Spinal cord (tissue), 4 donors: ENCODE measurements around the gene ALG8. TPM values are rescaled to one million over a fixed set of nuclear protein-coding genes. Genes with fewer than 3 reads are reported as not detected.

ENCODE experiments used
- polyA plus RNA-seq, 2 donors: library from polyadenylated mRNA; unstranded; fragments of 120-200 nt; gene quantifications; one replicate each; pipeline ENCODE4 v1.2.1, GENCODE V29; 2013; ENCODE audit not compliant: insufficient read length in 2 of 2
- small RNA-seq: library from RNA; depleted of rRNA; stranded (forward); fragments of <200 nt; gene quantifications from one replicate; pipeline ENCODE3, GENCODE V24; 2014; ENCODE audit warnings: low replicate concordance
- total RNA-seq, 2 donors: library from RNA; depleted of rRNA in 1 of 2; stranded (reverse); fragments of 120-200 nt in 1 of 2; fragments of >200 nt in 1 of 2; gene quantifications; one replicate each; pipeline versions ENCODE4 v1.2.3 to v1.2.4, GENCODE V29; 2013 to 2014

The ALG8 gene
- total and polyA plus RNA-seq, 4 donors: 38.0 to 55.7 (median 45.6) TPM

Small RNA genes within 50 kb of the gene (small RNA-seq; reads per million reads assigned to genes)
- gene RNU6-126P: not detected

Other genes starting within 250 kb of the ALG8 start
- 10 to 100 TPM; 31.9 to 42.3 TPM for gene INTS4, start 145.0 kb downstream of the ALG8 start, total RNA-seq
- 10 to 100 TPM; 25.3 to 27.5 TPM for gene INTS4, start 145.0 kb downstream of the ALG8 start, polyA plus RNA-seq
- gene KCTD14, start 116.3 kb downstream of the ALG8 start, total RNA-seq: 1 to 10 TPM; 3.1 to 6.4 TPM
- gene KCTD14, start 116.3 kb downstream of the ALG8 start, polyA plus RNA-seq: 1 to 10 TPM; 1.8 to 3.2 TPM
- gene THRSP, start 75.8 kb downstream of the ALG8 start, total RNA-seq: under 1 TPM; 0.11 to 0.20 TPM
- gene THRSP, start 75.8 kb downstream of the ALG8 start, polyA plus RNA-seq: under 1 TPM; 0.29 to 0.41 TPM
- 100 to 1,000 TPM in 1 of 2 donors, 10 to 100 TPM in 1; 82.2 to 257 TPM for gene NDUFC2, start 59.8 kb downstream of the ALG8 start, total RNA-seq
- gene NDUFC2, start 59.8 kb downstream of the ALG8 start, polyA plus RNA-seq: 100 to 1,000 TPM; 263 to 275 TPM
- gene KCTD21, start 49.0 kb upstream of the ALG8 start, total RNA-seq: 10 to 100 TPM in 1 of 2 donors, 1 to 10 TPM in 1; 7.6 to 13.8 TPM
- gene KCTD21, start 49.0 kb upstream of the ALG8 start, polyA plus RNA-seq: 10 to 100 TPM; 15.3 to 17.6 TPM
- 1 to 10 TPM; 7.4 to 8.2 TPM for gene USP35, start 49.3 kb upstream of the ALG8 start, total RNA-seq
- gene USP35, start 49.3 kb upstream of the ALG8 start, polyA plus RNA-seq: 10 to 100 TPM; 14.2 to 14.6 TPM